OCI-LY7 (cell line): ENCODE measurements around the gene CNTF.

ENCODE experiments used
- EZH2phosphoT487 ChIP-seq: fragments of 200-600 bp; sonication (generic); IDR thresholded peaks from 2 replicates; pipeline ENCODE4 v1.6.1; 2018; ENCODE audit warnings: low read depth, borderline replicate concordance, mild to moderate bottlenecking, mixed run types, antibody characterized with exemption, low read length, moderate library complexity, mixed read lengths
- TF ChIP-seq, protein P1 (sequence below): fragments of 200-600 bp; sonication (generic); conservative IDR thresholded peaks from 2 replicates; pipeline ENCODE4 v1.5.1; 2014; ENCODE audit warnings: mild to moderate bottlenecking, antibody characterized with exemption, low read length, moderate library complexity, mixed read lengths

DNA sequence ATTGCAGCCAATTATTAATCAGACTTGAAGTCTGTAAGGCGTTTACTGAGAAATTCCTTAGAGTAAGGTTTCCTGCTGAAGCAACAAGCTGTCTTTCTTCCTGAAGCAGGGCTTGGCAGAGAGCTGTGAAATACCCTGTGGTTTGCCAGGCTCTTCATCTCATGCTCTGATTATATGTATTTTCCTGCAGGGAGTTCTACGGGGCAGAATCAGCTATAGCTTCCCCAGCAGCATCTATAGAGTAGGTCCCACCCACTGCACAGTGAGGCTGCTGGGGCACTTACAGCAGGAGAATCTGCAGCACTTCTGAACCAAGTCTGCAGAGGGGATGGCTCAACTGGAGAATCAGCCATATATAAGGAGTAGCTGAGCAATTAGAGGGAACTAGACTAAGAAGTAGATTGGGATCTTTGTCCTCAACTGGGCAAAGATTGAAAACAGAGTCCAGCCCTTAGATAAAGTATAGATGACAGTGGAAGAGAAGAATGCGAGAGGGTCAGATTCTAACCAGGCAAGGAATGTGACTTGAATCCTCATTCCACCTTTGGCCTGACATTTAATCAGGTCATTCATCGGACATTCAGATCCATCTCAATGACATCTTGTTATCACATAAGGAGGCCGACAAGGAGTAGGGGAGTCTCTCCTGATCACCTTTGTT lies 37.6 kb downstream of the CNTF start:
- TF ChIP-seq, protein P1, sequence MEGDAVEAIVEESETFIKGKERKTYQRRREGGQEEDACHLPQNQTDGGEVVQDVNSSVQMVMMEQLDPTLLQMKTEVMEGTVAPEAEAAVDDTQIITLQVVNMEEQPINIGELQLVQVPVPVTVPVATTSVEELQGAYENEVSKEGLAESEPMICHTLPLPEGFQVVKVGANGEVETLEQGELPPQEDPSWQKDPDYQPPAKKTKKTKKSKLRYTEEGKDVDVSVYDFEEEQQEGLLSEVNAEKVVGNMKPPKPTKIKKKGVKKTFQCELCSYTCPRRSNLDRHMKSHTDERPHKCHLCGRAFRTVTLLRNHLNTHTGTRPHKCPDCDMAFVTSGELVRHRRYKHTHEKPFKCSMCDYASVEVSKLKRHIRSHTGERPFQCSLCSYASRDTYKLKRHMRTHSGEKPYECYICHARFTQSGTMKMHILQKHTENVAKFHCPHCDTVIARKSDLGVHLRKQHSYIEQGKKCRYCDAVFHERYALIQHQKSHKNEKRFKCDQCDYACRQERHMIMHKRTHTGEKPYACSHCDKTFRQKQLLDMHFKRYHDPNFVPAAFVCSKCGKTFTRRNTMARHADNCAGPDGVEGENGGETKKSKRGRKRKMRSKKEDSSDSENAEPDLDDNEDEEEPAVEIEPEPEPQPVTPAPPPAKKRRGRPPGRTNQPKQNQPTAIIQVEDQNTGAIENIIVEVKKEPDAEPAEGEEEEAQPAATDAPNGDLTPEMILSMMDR = no peak
- no peak for TF ChIP-seq EZH2phosphoT487
